Activated T-cell treated with anti-CD3 and anti-CD28 coated beads for 1 hour (primary cell): ENCODE results near the gene AHDC1.

Experiments
- DNase-seq: peaks from one replicate; pipeline ENCODE4 v3.0.0-alpha.2; 2020; ENCODE audit warnings: low read depth

AHDC1 gene

DNA sequence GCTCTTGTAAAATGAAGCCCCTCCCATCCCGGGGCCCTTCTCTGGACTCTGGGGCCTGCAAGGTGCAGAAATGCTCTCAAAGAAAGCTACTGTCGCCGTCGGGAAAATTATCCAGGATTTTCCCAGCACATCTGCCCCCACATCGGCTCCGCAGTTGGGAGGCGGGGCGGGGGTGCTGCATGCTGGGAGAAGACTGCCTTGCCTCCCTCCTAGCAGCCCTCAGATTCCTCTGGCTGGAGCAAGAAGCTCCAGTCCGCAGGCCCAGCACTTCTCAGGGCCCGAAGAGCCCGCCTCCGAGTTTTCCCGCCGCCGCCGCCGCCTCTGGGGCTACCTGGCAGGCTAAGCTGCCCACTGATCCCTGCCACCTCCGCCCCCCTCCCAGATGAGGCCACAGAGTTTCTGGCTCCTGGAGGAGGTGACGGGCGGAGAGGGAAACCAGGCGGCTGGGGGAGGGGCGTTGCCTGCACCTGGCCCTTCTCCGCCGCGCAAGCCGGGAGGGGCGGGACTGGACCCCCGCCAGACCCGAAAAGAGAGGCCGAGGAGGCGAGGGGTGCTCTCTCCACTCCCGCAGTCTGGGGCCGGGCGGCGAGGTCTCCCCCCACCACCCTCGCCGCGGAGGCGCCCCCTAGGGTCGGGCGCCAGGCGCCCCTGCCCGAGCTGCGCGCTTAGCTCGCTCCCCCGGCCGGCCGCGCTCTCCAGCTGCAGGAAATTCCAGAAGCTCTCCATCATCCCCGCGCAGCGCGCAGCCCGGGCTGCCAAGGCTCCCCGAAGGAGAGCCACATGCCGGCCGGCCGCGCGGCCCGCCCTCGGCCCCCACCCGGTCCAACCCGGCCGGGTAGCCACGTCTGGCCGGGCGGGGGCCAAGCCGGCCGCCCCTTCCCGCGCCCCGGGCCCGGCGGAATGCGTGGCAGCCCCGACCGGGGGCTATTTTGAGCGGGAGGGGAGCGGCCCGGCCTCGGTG, 28.8 kb downstream of the AHDC1 start:
- DNase-seq = no peak

DNA sequence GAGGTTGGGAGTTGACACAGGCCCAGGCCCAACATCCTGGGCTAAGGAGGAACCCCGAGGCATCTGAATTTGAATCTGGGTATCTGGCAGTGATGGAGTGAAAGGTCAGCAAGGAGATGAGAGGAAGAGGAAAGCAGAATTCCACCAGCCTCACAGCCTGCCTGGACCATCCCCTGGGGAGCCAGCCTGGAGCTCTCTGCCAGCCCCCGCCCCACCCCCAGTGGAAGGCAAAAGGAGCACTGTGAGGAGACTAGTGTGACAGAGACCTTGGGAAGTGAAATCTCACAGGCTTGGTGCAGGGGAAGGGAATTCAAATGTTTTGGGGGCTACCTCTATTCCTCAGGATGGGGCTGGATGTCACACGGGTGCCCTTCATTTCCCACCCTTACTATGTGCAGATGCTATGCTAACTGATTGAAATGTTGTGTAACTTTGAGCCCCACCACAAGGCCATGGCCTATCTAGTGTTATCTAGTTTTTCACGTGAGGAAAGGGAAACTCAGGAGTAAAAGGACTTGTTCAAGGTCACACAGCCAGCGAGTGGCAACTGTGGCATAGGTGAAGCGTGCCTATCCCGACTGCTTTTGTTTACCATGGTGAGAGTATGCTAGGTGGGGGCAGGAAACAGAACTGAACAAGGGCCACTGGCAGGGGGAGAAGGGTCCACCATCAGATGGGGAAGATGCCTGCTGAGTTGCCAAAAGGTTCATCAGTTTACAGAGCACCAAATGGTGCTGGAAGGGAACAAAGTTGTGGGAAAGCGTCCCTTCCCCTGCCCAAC, 29.8 kb downstream of the AHDC1 start:
- DNase-seq = no peak

DNA sequence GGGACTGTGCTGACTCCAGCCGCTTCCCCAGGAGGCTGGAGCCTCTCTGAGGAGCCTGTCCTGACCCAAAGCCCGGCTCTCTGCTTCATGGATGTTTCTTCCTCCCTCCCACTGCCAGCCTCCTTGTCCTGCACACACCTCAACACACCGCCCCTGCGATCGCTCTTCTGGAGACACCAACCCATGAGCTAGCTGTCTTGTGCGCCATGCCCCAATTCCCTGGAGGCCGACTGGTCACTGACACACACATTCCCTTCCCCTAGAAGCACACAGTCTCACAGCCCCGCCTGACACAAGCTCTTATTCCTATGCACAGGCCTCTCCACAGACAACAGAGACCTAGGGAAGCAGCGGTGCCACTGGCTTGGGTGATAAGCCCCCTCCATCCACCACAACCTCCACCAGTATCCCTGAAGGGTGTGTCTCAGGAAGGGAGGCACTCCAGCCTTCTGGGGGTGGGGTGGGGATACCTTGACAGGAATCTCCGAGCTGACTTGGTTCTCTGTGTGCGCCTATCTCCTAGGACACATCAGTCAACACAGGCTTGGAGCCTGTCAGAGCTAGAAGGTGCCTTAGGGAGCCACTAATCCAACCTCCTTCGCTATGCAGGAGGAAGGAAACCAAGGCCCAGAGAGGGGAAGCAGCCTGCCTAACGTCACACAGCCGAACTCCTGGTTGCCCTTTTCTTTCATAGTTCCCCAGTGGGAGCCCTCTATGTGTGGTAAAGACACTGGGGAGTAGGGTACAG, 31.1 kb downstream of the AHDC1 start:
- no peak for DNase-seq

DNA sequence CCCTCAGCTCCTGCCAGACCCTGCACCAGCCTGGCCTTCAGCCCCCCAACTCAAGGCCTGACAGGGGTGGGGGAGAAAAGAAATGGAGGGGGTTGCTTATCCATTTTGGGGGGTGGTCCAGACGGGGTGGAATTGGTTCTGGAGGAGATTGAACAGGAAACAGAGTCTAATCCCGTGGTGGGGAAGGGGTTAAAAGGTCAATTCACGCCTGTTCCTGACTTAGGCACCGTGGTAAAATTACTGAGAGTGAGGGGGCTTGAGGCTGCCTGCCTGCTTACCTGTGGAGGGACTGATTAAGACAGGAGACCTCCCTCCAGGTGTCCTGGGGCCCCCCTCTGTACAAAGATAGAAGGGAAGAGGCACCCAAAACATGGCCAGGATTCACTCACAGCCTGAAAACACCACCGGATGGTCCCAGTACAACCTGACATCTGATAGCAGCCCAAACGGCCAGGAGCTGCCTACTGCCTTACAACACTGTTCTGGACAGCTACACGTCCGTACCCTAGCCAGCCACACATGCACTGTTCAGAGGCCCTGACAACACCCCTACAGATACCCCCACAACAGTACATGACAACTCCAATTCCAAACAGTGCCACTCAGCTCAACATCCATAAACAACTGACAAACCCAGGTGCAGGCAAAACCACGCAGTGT, 31.8 kb downstream of the AHDC1 start:
- DNase-seq = no peak

DNA sequence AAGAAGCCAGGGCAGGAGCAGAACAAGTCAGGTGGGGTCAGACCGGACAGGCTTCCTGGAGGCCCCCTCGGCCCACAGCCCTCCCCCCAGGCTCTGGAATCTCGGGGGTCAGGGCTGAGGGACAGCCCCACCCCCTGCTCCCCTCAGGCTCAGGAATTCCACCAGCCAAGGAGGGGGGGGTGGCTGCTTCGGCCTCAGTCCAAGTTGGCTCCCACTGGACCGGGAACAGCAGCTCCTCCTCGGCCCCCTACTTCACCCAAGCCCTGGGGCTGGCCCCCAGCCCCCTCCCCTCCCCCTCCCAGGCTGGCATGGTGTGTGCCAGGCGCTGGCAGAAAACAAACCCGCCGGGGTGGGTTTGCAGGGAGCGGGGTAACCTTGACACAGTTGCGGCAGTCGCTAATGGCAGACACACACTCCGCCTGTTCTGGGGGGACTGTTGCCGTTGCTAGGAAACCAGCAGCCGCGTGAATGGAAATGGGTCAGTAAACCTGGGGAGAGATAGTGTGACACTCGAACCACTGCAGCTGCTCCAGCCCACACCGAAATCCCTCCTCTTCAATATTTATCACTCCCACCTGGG, 32.4 kb downstream of the AHDC1 start:
- DNase-seq = no peak

DNA sequence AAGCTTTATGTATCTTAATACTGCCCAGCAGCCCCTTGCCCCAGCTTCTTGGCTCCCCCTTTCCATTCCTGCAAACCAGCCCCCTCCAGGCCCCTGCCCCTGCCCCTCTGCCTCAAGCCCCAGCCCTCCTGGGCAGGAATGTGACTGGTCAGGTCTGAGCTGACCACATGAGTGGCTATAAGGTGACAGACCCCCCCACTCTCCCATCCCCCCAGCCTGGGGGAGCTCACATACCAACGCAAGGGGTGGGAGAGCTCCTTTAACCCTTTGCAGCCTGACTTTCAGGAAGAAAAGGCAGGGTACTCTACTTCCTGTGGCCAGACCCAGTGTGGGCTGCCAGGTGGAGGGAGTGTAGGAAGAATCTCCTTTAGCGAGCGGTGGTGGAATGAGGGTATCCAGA, 33.2 kb downstream of the AHDC1 start:
- no peak for DNase-seq

DNA sequence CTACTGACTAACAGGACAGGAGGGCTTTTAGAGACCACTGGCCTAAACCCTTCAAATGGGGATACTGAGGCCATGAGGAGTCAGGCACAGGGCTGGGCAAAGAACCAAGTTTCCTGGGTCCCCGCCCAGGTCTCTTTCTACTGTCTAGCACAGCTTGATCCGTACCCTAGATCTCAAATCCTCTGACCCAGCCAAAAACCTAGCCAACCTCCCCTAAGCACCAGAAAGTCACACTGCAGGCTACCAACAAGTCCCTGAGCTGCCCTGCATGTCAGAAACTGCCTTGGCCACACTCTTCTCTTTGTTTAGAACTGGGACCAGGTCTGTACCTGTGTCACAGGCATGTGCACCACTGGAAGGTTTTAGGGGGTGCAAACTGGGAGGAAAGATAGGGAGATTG, 33.6 kb downstream of the AHDC1 start:
- DNase-seq = no peak

DNA sequence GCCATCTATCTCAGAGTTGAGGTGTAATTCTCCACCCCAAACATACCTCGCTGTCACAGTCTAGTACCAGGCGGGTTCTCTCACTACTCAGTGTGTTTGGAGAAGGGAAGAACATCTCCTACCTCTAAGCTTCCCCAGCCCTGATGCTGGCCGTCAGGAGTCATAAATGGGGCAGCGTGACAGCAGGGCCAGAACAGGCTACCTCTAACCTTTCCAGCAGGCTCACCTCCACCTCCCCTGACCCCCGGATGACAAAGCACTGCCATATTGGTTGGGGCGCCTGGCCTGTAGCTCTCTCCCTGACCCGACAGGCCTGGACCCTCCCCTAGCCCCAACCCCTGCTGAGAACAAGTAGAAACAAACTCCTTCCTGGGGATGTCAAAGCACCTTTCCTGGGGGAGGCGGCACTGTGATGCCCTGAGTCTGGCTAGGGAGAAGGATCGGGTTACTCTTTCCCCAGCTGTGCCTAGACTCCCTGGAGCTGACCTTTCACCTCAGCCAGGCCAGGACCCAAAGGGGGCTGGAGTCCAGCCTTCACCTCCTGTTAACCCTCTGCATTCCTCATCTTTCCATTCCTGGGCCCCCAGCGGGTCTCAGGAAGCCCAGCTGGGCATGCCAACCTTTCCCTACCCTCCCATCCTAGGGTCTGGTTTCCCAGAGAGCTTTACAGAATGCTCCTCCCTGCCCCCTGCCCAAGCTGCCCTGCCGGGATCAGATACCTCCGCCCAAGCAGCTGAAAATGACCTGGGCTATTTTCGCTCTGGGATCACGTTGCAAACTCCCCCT, 34.2 kb downstream of the AHDC1 start:
- no peak for DNase-seq

DNA sequence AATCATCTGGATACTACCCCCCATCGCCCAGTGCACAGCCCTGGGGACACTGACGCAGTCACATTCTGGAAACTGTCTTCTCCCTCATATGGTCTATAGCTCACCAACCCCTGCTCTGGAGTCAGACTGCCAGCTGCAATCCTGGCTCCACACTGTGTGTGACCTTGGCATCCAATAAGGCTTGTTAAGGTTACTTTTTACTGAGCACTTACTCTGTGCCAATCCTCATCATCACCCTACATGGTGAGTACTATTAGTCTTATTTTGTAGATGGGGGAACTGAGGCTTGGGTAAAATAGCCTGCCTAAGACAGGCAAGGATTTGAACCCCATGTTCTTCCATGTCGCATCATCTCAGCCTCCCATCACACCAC, 34.9 kb downstream of the AHDC1 start:
- DNase-seq = no peak

DNA sequence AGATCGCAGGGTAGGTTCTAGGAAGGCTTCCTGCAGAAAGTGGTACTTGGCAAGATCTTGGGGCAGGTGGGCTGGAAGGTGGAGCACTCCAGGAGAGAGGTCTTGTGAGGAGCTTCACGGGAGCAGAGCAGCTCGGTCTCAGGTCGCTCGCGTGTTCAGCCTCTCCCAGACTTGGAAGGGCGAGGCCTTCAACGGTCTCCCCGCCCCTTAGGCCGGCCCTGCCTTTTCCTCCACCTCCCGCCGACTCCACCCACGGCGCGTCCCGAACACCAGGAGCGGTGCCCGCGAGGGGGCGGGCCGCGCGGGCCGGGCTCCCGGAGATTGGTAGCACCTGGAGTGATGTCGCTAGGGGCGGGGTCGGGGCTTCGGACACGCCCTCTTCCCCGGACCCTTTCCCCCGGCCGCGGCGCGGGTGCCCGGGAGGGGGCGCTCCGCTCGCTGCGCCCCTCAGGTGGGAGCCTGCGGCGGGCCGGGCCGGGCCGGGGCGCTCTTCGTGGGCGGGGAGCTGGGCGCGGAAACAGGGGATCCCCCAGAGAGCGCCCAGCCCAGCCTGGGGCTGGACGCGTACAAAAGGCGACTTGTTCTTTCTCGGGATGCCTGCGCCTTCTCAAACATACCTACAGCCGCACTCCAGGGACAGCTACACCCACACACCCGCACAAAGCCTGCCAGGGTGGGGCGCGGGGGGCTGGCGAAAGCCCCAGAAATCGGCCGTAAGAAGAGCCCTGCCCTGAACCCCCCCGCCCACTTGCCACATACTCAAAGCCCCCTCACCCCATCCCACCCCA, 35.5 kb downstream of the AHDC1 start:
- peak; percentile 87 for DNase-seq

DNA sequence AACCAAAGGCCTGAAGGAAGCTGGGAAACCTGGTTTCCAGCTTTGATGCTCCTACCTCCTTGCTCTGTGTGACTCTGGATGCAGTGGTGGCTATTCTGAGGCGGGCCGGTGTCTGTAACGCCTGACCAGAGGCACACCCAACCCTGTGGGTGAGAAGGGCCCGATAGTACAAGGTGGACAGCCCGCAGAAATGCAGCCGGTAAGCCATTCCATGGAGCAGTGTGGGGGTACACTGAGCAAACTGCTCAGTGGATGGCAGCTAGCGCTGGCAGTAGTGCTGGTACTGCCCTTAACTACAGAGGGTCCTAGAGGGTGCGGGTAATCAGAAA, 36.0 kb downstream of the AHDC1 start:
- DNase-seq = no peak

DNA sequence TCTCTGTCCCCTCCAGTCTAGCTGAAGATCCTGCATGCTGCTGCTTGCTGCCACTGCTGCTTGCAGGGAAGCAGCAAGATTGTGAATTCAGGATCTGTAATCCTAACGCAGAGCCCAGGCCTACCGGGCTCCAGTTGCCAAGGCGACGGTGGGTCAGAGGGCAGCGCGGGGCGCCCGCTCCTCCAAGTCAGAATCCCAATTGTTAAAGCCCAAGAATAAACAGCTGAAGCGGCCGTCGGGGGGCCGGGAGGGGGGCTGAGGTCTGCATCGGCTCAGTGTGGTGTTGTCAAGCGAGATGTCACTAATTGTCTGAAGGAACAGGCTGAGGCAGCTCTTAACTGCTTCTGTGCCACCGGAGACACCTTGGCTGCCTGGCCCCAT, 36.8 kb downstream of the AHDC1 start:
- no peak for DNase-seq

DNA sequence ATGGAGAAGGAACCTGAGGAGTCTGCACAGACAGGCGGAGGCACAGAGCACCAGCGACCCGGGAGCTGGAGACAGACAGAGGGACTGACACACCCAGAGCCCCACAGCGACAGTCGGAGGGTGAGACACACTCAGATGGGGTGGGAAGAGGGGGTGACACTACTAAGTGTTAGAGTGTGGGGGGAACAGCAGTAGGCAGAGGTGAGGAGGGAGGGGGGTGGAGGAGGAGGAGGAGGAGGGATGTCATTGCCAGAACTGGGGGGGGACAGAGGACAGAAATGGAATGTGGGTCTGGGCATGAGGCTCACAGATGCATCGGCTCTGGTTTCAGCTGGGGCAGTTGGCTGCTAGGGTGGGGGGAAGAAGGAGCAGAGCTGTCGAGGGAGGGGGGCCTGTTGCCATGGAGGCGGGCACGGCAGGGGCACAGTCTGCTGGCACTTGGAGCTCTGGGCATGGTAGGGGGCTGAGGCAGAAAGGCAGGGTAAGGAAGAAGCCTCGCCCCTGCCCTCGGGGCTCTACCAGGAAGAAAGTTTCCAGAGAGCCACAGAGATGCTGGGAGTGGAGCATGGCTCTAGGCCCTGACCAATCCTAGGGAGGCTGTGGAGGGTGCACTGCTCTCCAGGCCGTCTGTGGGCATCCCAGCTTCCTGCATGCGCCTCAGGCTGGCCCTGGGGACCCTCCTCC, 37.3 kb downstream of the AHDC1 start:
- DNase-seq = no peak

DNA sequence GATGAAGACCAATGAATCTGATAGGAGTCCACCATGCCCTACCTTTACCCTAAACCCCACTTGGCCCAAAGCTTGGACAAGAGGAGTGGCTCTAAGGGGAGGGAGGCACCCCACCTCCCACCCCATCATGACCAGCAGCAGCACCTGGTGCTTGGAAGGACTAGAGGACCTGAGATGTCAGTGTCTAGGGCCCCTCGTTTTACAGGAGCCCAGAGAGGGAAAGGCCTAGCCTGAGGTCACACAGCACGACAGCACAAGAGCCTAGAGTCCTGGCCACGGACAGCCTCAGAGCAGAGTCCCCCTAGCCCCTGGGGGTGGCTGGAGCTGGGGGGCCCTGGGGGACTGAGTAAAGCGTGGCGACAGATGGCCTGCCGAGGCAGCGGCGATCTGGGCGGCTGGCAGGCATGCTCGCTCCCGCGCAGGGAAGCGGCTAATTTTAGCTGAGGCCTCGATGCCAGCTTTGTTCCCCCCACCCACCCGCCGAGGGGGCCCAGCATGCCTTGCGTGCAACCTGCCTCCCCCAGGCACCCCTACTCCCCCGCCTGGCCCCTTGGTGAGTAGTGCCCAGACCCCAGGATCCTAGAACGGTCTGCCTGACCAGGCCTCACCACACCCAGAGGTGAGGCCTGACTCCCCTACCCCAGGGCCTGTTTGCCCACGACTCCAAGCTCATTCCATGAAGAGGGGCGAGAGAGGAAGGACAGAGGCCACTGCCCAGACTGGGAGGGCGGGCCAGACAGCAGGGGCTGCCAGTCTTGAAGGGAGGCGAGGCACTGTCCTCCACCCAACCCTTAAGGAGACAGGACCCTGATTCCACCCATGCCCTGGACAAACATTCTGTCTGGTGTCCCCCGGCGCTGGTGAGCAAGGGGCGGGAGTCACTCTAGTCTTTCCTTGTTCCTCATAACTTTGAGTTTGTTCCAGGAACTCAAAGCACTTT, 39.0 kb downstream of the AHDC1 start:
- no peak for DNase-seq

DNA sequence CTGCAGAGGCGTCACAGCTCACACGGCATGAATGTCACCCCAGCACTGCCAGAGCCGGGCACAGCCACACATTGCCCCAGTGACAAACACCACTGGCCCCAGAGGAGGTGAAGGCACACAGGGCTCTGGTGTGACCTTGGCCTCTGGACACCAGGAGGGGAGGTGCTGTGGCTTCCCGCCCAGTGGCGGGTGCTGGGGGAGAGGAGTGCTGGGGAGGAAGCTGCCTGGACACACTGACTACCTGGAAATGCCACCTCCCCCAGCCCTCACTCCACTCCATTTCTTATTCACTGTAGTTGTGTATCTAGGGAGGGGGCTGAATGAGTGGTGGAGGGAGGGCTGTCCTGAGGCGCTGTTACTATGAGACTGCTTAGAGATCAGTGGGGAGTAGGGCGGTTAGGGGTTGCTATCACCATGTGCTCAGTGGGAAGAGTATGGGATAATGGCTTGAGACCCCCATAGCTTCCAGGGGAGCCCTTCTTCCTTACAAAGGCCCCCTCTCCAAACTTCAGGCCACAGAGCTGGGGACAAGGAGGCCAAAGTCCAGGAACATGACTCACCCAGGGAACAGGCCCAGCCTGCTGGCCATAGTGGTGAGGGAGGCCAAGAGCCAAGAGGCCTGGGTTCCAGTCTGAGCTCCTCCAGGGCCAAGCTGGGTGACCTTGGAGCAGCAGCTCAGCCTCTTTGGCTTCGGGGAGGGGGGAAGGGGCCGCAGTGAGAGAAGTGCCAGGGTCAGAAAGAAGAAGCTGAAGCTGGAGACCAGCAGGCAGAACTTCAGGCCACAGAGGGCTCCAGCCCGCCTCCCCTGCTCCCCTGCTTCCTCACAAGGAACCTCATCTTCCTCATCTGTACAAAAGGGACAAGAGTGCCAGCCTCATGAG, 40.1 kb downstream of the AHDC1 start:
- DNase-seq = no peak

DNA sequence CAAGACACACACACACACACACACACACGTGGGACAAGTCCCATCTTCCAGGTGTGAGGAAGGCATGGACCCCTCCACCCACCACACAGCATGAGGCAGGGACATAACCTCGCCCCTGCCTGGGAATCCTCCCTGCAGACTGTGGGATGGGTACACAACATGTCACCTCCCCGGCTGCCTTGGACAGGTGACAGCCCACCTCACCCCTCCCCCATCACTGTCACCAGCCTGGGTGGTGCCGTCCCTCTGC, 40.7 kb downstream of the AHDC1 start:
- no peak for DNase-seq

DNA sequence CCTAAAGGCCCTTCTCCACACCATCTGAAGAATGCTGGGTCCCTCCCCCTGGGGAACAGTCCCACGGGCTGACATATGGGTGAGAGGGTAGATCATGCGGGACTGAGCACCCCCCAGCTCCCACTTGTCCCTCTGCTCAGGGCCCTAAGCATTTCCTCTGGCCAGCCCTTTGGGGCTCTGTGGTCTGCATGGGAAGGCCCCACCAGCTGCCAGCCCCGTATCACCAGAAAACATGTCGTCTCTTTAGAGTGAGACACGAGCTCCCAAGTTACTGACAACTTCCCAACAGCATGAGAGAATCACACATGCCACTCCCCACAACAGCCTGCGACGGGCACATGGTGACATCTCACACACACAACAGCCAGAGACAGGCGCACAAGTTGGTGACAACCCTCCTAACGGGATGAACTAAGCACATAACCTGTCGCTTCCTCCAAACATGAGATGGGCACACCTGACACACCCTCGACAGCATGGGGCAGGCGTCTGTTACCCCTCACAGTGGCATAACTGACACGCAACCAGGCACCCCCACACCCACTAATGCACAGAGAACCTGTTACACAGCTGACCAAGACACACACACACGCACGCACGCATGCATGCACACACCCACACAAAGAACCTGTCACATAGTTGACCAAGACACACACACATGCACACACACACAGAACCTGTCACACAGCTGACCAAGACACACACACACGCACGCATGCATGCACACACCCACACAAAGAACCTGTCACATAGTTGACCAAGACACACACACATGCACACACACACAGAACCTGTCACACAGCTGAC, 41.2 kb downstream of the AHDC1 start:
- DNase-seq = no peak
